HepG2 (cell line): ENCODE data around the gene HNRNPH3. TPM values are rescaled to one million over a fixed set of nuclear protein-coding genes. Genes with fewer than 3 reads are reported as not detected.

Experiments used
- BORCS8-MEF2B ChIP-seq: sonication (generic); formaldehyde crosslinking; IDR thresholded peaks from 2 replicates; pipeline ENCODE4 v1.8.0; 2022; ENCODE audit warnings: mild to moderate bottlenecking, missing genetic modification reagents
- BRCA1 ChIP-seq: sonication (generic); formaldehyde crosslinking; IDR thresholded peaks from 2 replicates; pipeline ENCODE4 v1.4.0; 2020; ENCODE audit warnings: missing genetic modification reagents
- CTCF ChIP-seq: sonication (generic); formaldehyde crosslinking; IDR thresholded peaks from 2 replicates; pipeline ENCODE4 v1.5.0; 2020; ENCODE audit warnings: mild to moderate bottlenecking, missing genetic modification reagents, moderate library complexity
- DBP ChIP-seq: sonication (generic); formaldehyde crosslinking; IDR thresholded peaks from 2 replicates; pipeline ENCODE4 v1.4.0; 2020; ENCODE audit warnings: missing genetic modification reagents; ENCODE audit errors: not compliant biosample characterization
- DMTF1 ChIP-seq: sonication (generic); formaldehyde crosslinking; IDR thresholded peaks from 2 replicates; pipeline ENCODE4 v1.4.0; 2020; ENCODE audit warnings: mild to moderate bottlenecking, missing genetic modification reagents
- FIP1L1 ChIP-seq: fragments of 200-400 bp; formaldehyde crosslinking; IDR thresholded peaks from 2 replicates; pipeline ENCODE4 v1.6.1; 2018; ENCODE audit warnings: low read depth, mild to moderate bottlenecking, low read length, moderate library complexity, borderline replicate concordance; ENCODE audit not compliant: insufficient read depth
- HBP1 ChIP-seq: IDR thresholded peaks from 2 replicates; pipeline ENCODE4 v1.6.1; 2016; ENCODE audit warnings: low read depth, control low read depth
- HIVEP1 ChIP-seq: sonication (generic); formaldehyde crosslinking; IDR thresholded peaks from 2 replicates; pipeline ENCODE4 v1.4.0; 2020; ENCODE audit warnings: mild to moderate bottlenecking, missing genetic modification reagents
- HOXD1 ChIP-seq: sonication (generic); formaldehyde crosslinking; IDR thresholded peaks from 2 replicates; pipeline ENCODE4 v1.5.0; 2020; ENCODE audit warnings: missing genetic modification reagents
- ZBTB46 ChIP-seq: sonication (generic); formaldehyde crosslinking; IDR thresholded peaks from 2 replicates; pipeline ENCODE4 v1.4.0; 2020; ENCODE audit warnings: mild to moderate bottlenecking, missing genetic modification reagents, borderline replicate concordance
- ZC3H13 ChIP-seq: sonication (generic); formaldehyde crosslinking; IDR thresholded peaks from 2 replicates; pipeline ENCODE4 v1.8.1; 2023; ENCODE audit warnings: mild to moderate bottlenecking, missing genetic modification reagents, moderate library complexity
- ZNF136 ChIP-seq: sonication (generic); formaldehyde crosslinking; IDR thresholded peaks from 2 replicates; pipeline ENCODE4 v1.8.1; 2022; ENCODE audit warnings: low read depth, mild to moderate bottlenecking, moderate library complexity, missing genetic modification reagents
- ZNF180 ChIP-seq: sonication (generic); formaldehyde crosslinking; IDR thresholded peaks from 2 replicates; pipeline ENCODE4 v1.4.0; 2020; ENCODE audit warnings: low read depth, missing genetic modification reagents, borderline replicate concordance
- ZNF382 ChIP-seq: sonication (generic); formaldehyde crosslinking; IDR thresholded peaks from 2 replicates; pipeline ENCODE4 v1.5.0; 2020; ENCODE audit warnings: missing genetic modification reagents, mild to moderate bottlenecking, borderline replicate concordance
- ZNF577 ChIP-seq: sonication (generic); formaldehyde crosslinking; IDR thresholded peaks from 2 replicates; pipeline ENCODE4 v1.4.0; 2020; ENCODE audit warnings: mild to moderate bottlenecking, low read depth, missing genetic modification reagents, borderline replicate concordance
- ZNF598 ChIP-seq: sonication (generic); formaldehyde crosslinking; IDR thresholded peaks from 2 replicates; pipeline ENCODE4 v1.5.1; 2020; ENCODE audit warnings: mild to moderate bottlenecking, missing genetic modification reagents, borderline replicate concordance
- ZNF749 ChIP-seq: sonication (generic); formaldehyde crosslinking; IDR thresholded peaks from 2 replicates; pipeline ENCODE4 v1.8.0; 2022; ENCODE audit warnings: mild to moderate bottlenecking, missing genetic modification reagents, moderate library complexity, borderline replicate concordance
- polyA plus RNA-seq, 8 experiments: library from polyadenylated mRNA; depleted of rRNA in 3 of 8; stranded (reverse) in 7 of 8; unstranded in 1 of 8; fragments of >200 nt; fragmentation: Illumina TruSeq in 4 of 8; extraction: Trizol in 4 of 8; gene quantifications; 2 replicates each; pipeline versions ENCODE4 v1.2.1 to v1.2.3, GENCODE V29; 2011 to 2016; ENCODE audit warnings: low read depth in 4 of 8, missing spikeins in 1 of 8, mixed read lengths in 1 of 8; ENCODE audit not compliant: insufficient read depth in 1 of 8
- total RNA-seq, 5 experiments: library from RNA; depleted of rRNA; stranded (reverse); fragments of >200 nt; fragmentation: Illumina TruSeq; extraction: Trizol; gene quantifications; 2 replicates each; pipeline ENCODE4 v1.2.3, GENCODE V29; 2016; ENCODE audit warnings: low read depth in 1 of 5

Gene HNRNPH3
- total and polyA plus RNA-seq, 2 of the 13 experiments (the other 11 are each of a cell fraction or from before 2014, with no cell fraction given): 46.0 to 47.7 TPM

- TF ChIP-seq HBP1 (CRISPR knock-in tag) (peak; percentile 91; the same call in 1 of the 2 replicates), ZNF136 (CRISPR knock-in tag) (peak; percentile 93), HOXD1 (CRISPR knock-in tag) (peak; percentile 96), FIP1L1 (0 out of 2 replicates have a peak, but pooled peaks have one; percentile 53), DBP (CRISPR knock-in tag) (no peak), ZBTB46 (CRISPR knock-in tag) (no peak; the same call in 1 of the 2 replicates), ZC3H13 (peak; percentile 90), ZNF180 (no peak), DMTF1 (CRISPR knock-in tag) (peak; percentile 65; the same call in 1 of the 2 replicates), CTCF (CRISPR knock-in tag) (0 out of 2 replicates have a peak, but pooled peaks have one; percentile 21), ZNF577 (no peak), HIVEP1 (CRISPR knock-in tag) (peak; percentile 62; the same call in 1 of the 2 replicates), BRCA1 (CRISPR knock-in tag) (peak; percentile 81; the same call in 1 of the 2 replicates), ZNF382 (CRISPR knock-in tag) (no peak), ZNF749 (CRISPR knock-in tag) (peak; percentile 93; the same call in 1 of the 2 replicates), ZNF598 (CRISPR knock-in tag) (peak; percentile 86; the same call in 1 of the 2 replicates), BORCS8-MEF2B (CRISPR knock-in tag) (no peak; the same call in none of the 2 replicates)
Measured at GRCh38 chr10:68331455-68332258, at the start of gene HNRNPH3 (continued).
